ENCODE measurements around the gene OR14J1. TPM values are rescaled to one million over a fixed set of nuclear protein-coding genes. Genes with fewer than 3 reads are reported as not detected.
"Not testable (repeated sequence)": the region's sequence is repeated elsewhere in the genome, so short reads cannot be mapped to it uniquely, and the experiment has no call there.

Gene OR14J1
- not detected in 2 replicates for total RNA-seq (2014; rRNA removed; shearing (Covaris generic))

DNA sequence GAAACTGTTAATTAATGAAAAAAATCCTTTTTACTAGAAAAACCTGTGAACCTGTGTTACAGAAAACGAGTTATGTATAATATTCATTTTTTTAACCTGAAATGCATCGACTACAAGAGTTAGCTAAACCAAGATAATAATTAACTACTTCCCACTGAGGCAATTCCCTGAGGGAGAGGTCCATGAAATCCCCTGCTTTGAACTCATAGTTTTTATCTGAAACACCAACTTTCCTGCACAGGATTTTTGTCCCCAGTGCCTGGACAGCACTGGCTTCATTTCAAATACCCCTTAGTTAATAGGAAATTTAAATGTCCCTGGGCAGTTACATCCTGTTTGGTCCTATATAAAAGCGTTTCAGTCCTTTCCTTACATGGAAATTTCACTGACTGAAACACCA lies at the start of gene OR14J1:
Gene OR14J1 (plus strand): TSS at position 386 of the 400 bp plus-strand sequence. CDS start 4,989 bp downstream, outside the sequence.
- DNase-seq: no peak
- Histone ChIP-seq H3K4me3 (ENCODE audit: insufficient read depth, low read depth, low read length) (no peak within 1 kb of the TSS), H3K36me3 (replicated peaks; ENCODE audit: control insufficient read depth, insufficient read depth, low read length) (no peaks in the 10 kb centered on the region), H3K27me3 (ENCODE audit: control insufficient read depth, insufficient read depth, low read length) (no peaks in the 10 kb centered on the region)

GRCh38 chr6:29251736-29252135 lies 49.8 kb upstream of the OR14J1 start:
- no peaks in the 10 kb centered on the region for H3K36me3 ChIP-seq (replicated peaks; ENCODE audit: control insufficient read depth, insufficient read depth, low read length)
- no peak for DNase-seq
- no peaks in the 10 kb centered on the region for H3K27me3 ChIP-seq (ENCODE audit: control insufficient read depth, insufficient read depth, low read length)
- H3K4me3 ChIP-seq (ENCODE audit: insufficient read depth, low read depth, low read length): no peak overlapping the region

- H3K27me3 ChIP-seq (ENCODE audit: control insufficient read depth, insufficient read depth, low read length): no peaks in the 10 kb centered on the region
- no peak for DNase-seq
- H3K36me3 ChIP-seq (replicated peaks; ENCODE audit: control insufficient read depth, insufficient read depth, low read length): no peaks in the 10 kb centered on the region
- no peak overlapping the region for H3K4me3 ChIP-seq (ENCODE audit: insufficient read depth, low read depth, low read length)
These were observed 46.0 kb upstream of the OR14J1 start for GRCh38 chr6:29255530-29255929.

GRCh38 chr6:29259721-29260120 lies 41.8 kb upstream of the OR14J1 start:
- H3K4me3 ChIP-seq (ENCODE audit: insufficient read depth, low read depth, low read length): no peak overlapping the region
- no peaks in the 10 kb centered on the region for H3K27me3 ChIP-seq (ENCODE audit: control insufficient read depth, insufficient read depth, low read length)
- H3K36me3 ChIP-seq (replicated peaks; ENCODE audit: control insufficient read depth, insufficient read depth, low read length): no peaks in the 10 kb centered on the region

GRCh38 chr6:29263001-29263400 lies 38.5 kb upstream of the OR14J1 start:
- no peak overlapping the region for H3K4me3 ChIP-seq (ENCODE audit: insufficient read depth, low read depth, low read length)
- no peaks in the 10 kb centered on the region for H3K27me3 ChIP-seq (ENCODE audit: control insufficient read depth, insufficient read depth, low read length)
- H3K36me3 ChIP-seq (replicated peaks; ENCODE audit: control insufficient read depth, insufficient read depth, low read length): no peaks in the 10 kb centered on the region
- no peak for DNase-seq

More at GRCh38 chr6:29259721-29260120, 41.8 kb upstream of the OR14J1 start:
- DNase-seq: no peak

GRCh38 chr6:29294499-29294914 lies 7.0 kb upstream of the OR14J1 start:
- H3K4me3 ChIP-seq (ENCODE audit: insufficient read depth, low read depth, low read length): no peak overlapping the region
- H3K27me3 ChIP-seq (ENCODE audit: control insufficient read depth, insufficient read depth, low read length): no peaks in the 10 kb centered on the region
- H3K36me3 ChIP-seq (replicated peaks; ENCODE audit: control insufficient read depth, insufficient read depth, low read length): no peaks in the 10 kb centered on the region
- no peak for DNase-seq

DNA sequence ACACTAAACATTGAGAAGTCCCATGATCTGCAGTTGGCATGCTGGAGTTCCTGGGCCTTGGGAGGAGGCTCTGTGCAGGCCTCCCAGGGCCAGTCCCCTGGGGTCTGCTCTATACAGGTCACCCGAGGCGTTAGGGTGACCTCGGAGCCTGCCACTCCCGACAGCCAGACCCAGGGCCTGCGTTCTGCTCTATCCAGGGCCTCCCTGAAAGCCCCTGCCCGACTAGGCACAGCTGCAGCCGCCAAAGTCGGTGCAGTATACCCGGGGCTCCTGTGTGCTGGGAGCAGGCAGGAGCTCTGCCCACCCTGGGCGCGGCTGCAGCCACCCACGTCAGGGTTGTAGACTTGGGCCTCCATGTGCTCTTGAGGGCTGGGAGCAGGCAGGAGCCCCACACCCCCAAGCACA lies 6.3 kb upstream of the OR14J1 start:
- no peaks in the 10 kb centered on the region for H3K36me3 ChIP-seq (replicated peaks; ENCODE audit: control insufficient read depth, insufficient read depth, low read length)
- H3K27me3 ChIP-seq (ENCODE audit: control insufficient read depth, insufficient read depth, low read length): no peaks in the 10 kb centered on the region
- peak; percentile 11 for DNase-seq
- no peak overlapping the region for H3K4me3 ChIP-seq (ENCODE audit: insufficient read depth, low read depth, low read length)

- H3K36me3 ChIP-seq (replicated peaks; ENCODE audit: control insufficient read depth, insufficient read depth, low read length): no peaks in the 10 kb centered on the region
- no peaks in the 10 kb centered on the region for H3K27me3 ChIP-seq (ENCODE audit: control insufficient read depth, insufficient read depth, low read length)
- H3K4me3 ChIP-seq (ENCODE audit: insufficient read depth, low read depth, low read length): no peak overlapping the region
- DNase-seq: no peak
These were observed 5.9 kb upstream of the OR14J1 start for GRCh38 chr6:29295623-29296022.

DNA sequence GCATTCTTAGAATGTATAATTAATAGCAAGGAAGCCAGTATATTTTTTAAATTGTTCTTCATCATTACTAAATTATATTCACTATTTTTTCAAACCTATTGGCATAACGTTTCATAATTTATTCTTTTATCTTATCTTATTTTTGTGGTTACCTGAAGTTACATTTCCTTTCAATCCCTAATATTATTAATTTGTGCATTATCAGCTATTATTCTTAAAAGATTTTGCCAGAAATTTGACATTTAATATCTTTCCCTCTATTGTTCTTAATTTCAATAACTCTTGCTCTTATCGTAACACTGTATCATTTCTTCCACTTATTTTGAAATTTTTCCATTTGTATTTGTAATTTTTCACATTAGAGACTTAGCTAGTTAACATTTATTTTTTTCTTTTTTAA lies 18.4 kb downstream of the OR14J1 start:
- no peaks in the 10 kb centered on the region for H3K36me3 ChIP-seq (replicated peaks; ENCODE audit: control insufficient read depth, insufficient read depth, low read length)
- no peaks in the 10 kb centered on the region for H3K27me3 ChIP-seq (ENCODE audit: control insufficient read depth, insufficient read depth, low read length)
- no peak overlapping the region for H3K4me3 ChIP-seq (ENCODE audit: insufficient read depth, low read depth, low read length)
- DNase-seq: no peak

- not testable (repeated sequence) for H3K36me3 ChIP-seq (replicated peaks; ENCODE audit: control insufficient read depth, insufficient read depth, low read length)
These were observed 21.8 kb downstream of the OR14J1 start for GRCh38 chr6:29323332-29323731.

DNA sequence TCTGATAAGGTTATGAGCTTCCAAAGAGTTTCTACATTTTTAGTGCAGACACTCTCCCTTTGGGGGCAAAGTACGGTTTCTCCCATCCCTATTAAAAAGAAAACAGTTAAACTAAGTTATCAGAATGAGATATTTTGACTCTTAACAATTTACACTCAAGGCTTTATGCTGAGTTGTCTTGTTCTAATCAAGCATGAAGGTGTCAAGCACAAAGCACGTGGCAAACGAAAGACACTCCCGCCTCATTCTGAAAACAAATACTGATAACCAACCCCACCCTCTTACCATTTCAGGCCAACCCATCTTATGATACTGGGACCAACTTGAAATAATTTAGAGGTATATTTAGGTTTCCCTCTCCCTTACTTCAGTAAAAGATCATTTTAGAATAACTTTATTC lies 24.3 kb downstream of the OR14J1 start:
- H3K4me3 ChIP-seq (ENCODE audit: insufficient read depth, low read depth, low read length): no peak overlapping the region
- H3K36me3 ChIP-seq (replicated peaks; ENCODE audit: control insufficient read depth, insufficient read depth, low read length): no peaks in the 10 kb centered on the region
- H3K27me3 ChIP-seq (ENCODE audit: control insufficient read depth, insufficient read depth, low read length): no peaks in the 10 kb centered on the region
- DNase-seq: no peak

More at GRCh38 chr6:29323332-29323731, 21.8 kb downstream of the OR14J1 start:
- not testable (repeated sequence) for DNase-seq; H3K4me3 ChIP-seq (ENCODE audit: insufficient read depth, low read depth, low read length); H3K27me3 ChIP-seq (ENCODE audit: control insufficient read depth, insufficient read depth, low read length)

DNA sequence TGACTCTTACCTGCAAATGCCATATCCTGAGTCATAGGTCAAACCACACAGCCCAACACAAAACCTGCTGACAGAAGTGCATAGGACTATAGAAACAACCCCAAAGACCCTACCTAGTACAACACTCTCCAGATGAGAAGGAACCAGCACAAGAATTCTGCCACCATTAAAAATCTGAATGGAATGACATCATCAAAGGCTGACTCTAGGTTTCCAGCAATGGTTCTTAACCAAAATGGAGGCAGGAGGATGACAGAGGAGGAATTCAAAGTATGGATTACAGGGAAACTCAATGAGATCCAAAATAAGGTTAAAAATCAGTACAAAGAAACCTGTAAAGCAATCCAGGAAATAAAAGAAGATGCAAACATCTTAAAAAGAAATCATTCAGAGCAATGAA lies 31.2 kb downstream of the OR14J1 start:
- Histone ChIP-seq H3K36me3 (replicated peaks; ENCODE audit: control insufficient read depth, insufficient read depth, low read length) (no peaks in the 10 kb centered on the region), H3K4me3 (ENCODE audit: insufficient read depth, low read depth, low read length) (no peak overlapping the region), H3K27me3 (ENCODE audit: control insufficient read depth, insufficient read depth, low read length) (no peaks in the 10 kb centered on the region)
- no peak for DNase-seq

DNA sequence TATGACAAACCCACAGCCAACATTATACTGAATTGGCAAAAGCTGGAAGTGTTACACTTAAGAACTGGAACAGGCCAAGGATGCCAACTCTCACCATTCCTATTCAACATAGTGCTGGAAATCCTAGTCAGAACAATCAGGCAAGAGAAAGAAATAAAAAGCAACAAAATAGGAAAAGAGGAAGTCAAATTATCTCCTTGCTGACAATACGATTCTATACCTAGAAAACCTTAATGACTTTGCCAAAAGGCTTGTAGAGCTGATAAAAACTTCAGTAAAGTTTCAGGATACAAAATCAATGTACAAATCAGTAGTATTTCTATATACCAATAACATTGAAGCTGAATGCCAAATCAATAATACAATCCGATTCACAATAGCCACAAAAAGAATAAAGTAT lies 34.8 kb downstream of the OR14J1 start:
- no peaks in the 10 kb centered on the region for H3K36me3 ChIP-seq (replicated peaks; ENCODE audit: control insufficient read depth, insufficient read depth, low read length)
- no peak overlapping the region for H3K4me3 ChIP-seq (ENCODE audit: insufficient read depth, low read depth, low read length)
- no peak for DNase-seq
- H3K27me3 ChIP-seq (ENCODE audit: control insufficient read depth, insufficient read depth, low read length): no peaks in the 10 kb centered on the region

GRCh38 chr6:29345380-29345779 lies 43.9 kb downstream of the OR14J1 start:
- H3K27me3 ChIP-seq (ENCODE audit: control insufficient read depth, insufficient read depth, low read length): no peaks in the 10 kb centered on the region
- DNase-seq: no peak
- no peaks in the 10 kb centered on the region for H3K36me3 ChIP-seq (replicated peaks; ENCODE audit: control insufficient read depth, insufficient read depth, low read length)
- H3K4me3 ChIP-seq (ENCODE audit: insufficient read depth, low read depth, low read length): no peak overlapping the region

DNA sequence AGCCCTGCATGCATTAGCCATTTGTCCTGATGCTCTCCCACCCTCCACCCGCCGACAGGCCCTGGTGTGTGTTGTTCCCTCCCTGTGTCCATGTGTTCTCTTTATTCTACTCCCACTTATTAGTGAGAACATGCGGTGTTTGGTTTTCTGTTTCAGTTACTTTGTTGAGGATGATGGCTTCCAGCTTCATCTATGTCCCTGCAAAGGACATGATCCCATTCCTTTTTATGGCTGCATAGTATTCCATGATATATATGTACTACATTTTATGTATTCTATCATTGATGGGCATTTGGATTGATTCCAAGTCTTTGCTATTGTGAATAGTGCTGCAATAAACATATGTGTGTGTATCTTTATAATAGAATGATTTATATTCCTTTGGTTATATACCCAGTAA lies 47.8 kb downstream of the OR14J1 start:
- H3K4me3 ChIP-seq (ENCODE audit: insufficient read depth, low read depth, low read length); H3K36me3 ChIP-seq (replicated peaks; ENCODE audit: control insufficient read depth, insufficient read depth, low read length); DNase-seq; H3K27me3 ChIP-seq (ENCODE audit: control insufficient read depth, insufficient read depth, low read length): not testable (repeated sequence)

DNA sequence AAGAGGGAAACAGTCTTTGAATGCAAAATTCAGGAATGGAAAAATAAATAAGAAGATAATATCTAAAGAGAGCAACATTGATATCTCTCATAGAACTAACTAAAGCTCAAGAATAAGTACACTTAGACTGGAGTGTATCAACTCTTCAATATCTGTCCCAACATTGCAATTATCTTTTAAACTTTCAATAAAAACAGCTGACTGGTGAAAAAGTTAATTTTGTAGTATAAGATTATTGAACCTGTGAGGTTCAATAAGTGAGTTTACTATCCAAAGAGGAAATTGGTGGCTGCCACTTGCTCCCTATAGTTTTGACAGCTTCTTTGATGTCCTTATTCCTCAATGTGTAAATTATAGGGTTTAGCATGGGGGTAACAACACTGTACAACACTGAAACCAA lies 53.5 kb downstream of the OR14J1 start:
- Histone ChIP-seq H3K4me3 (ENCODE audit: insufficient read depth, low read depth, low read length) (no peak overlapping the region), H3K36me3 (replicated peaks; ENCODE audit: control insufficient read depth, insufficient read depth, low read length) (no peaks in the 10 kb centered on the region), H3K27me3 (ENCODE audit: control insufficient read depth, insufficient read depth, low read length) (no peaks in the 10 kb centered on the region)
- DNase-seq: no peak

Data from H7 (cell line).